Measurements from ENCODE around the gene HOXC6. TPM values are rescaled to one million over a fixed set of nuclear protein-coding genes. Genes with fewer than 3 reads are reported as not detected.

HOXC6 gene
- total and polyA plus RNA-seq, 2 of the 8 experiments (the other 6 are each of a cell fraction or from before 2014, with no cell fraction given), result not detected

DNA sequence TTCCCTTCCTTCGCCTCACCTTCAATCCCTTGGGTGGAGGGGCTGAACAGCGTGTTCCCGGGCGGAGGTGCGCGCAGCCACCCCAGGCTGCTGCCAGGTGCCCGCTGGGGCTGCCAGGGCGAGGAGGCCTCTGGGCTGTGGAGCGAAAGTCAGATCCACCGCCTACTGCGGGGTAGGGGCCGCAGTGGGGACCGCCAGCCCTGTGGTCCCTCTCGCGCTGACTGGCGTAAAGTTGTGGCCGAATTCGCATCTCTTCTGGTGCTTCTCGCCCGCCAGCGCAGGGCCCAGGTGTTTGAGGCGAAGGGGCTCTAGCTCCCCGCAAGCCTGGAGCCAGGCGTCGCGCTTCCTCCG lies 18.5 kb downstream of the HOXC6 start:
- Histone ChIP-seq H3K4me2 (ENCODE audit: insufficient read depth in 1 of 2, low read depth in 2 of 2, low read length in 2 of 2) (no peak overlapping the region), H2BK20ac (ENCODE audit: low read length) (no peak overlapping the region), H3K14ac (ENCODE audit: insufficient read length) (no peak overlapping the region), H3K9ac (replicated peaks in 1 of 4; ENCODE audit: extremely low read depth in 1 of 4, low read depth in 3 of 4, low read length in 3 of 4) (no peak overlapping the region), H3K56ac (replicated peaks; ENCODE audit: insufficient read length, low read depth, low read length) (no peak overlapping the region), H3K79me2 (ENCODE audit: control insufficient read depth in 1 of 2, insufficient read depth in 2 of 2, low read length in 2 of 2) (no peaks in the 10 kb centered on the region), H2BK5ac (ENCODE audit: low read depth, low read length) (no peak overlapping the region), H3K4me1 (replicated peaks in 1 of 4; ENCODE audit: control insufficient read depth in 3 of 4, insufficient read depth in 4 of 4, low read length in 3 of 4) (peaks cover 0 to 4% (median 3%) of the 10 kb centered on the region in 4 experiments; a peak in 5 of 7 replicates), H4K91ac (replicated peaks; ENCODE audit: insufficient read length, low read length) (no peak overlapping the region), H3K27me3 (replicated peaks in 1 of 4; ENCODE audit: control insufficient read depth in 3 of 4, extremely low read depth in 1 of 4, insufficient read depth in 3 of 4, low read length in 3 of 4) (peaks cover 96 to 100% (median 99%) of the 10 kb centered on the region in 4 experiments), H3K23me2 (ENCODE audit: low read depth, low read length) (no peaks in the 10 kb centered on the region; the same call in 1 of the 2 replicates), H3K4me3 (ENCODE audit: extremely low read depth in 1 of 4, insufficient read depth in 2 of 4, low read depth in 3 of 4, low read length in 4 of 4) (no peak overlapping the region), H3K9me3 (ENCODE audit: insufficient read depth in 2 of 2, low read depth in 1 of 2, low read length in 1 of 2) (no peaks in the 10 kb centered on the region), H4K20me1 (replicated peaks in 1 of 2; ENCODE audit: control insufficient read depth in 1 of 2, insufficient read depth in 2 of 2, low read length in 2 of 2) (peaks cover 16 to 18% of the 10 kb centered on the region in 2 experiments), H2BK15ac (ENCODE audit: low read length) (peak overlapping the region; percentile 31; the same call in 1 of the 2 replicates), H3K18ac (ENCODE audit: extremely low read depth, low read length) (no peak overlapping the region), H3K4ac (replicated peaks; ENCODE audit: insufficient read length, low read depth, low read length) (no peak overlapping the region), H2BK120ac (replicated peaks; ENCODE audit: low read depth, low read length) (no peak overlapping the region), H3K23ac (ENCODE audit: insufficient read length) (no peak overlapping the region), H4K5ac (ENCODE audit: insufficient read length, low read depth, low read length) (no peak overlapping the region), H3K27ac (ENCODE audit: low read depth, low read length) (no peak overlapping the region), H3K36me3 (ENCODE audit: control insufficient read depth in 2 of 4, insufficient read depth in 4 of 4, low read length in 3 of 4) (peaks cover 0 to 9% (median 0%) of the 10 kb centered on the region in 4 experiments; a peak in 1 of 8 replicates), H2AFZ (ENCODE audit: low read length) (no peak overlapping the region), H4K8ac (ENCODE audit: extremely low read depth, insufficient read depth, low read length) (peak overlapping the region; percentile 40; the same call in 1 of the 2 replicates), H2AK5ac (ENCODE audit: low read depth, low read length) (no peak overlapping the region), H3K79me1 (ENCODE audit: low read depth, low read length) (no peaks in the 10 kb centered on the region), H2BK12ac (ENCODE audit: low read depth, low read length) (peak overlapping the region; percentile 56; the same call in 1 of the 2 replicates)
- FAIRE-seq (no peak), DNase-seq (ENCODE audit: low read depth in 1 of 2, low spot score in 2 of 2) (no peak)
- TF ChIP-seq HDAC6 (IDR thresholded peaks at IDR 0.05; ENCODE audit: low read depth, low read length) (no peak), CTBP2 (IDR thresholded peaks at IDR 0.05; ENCODE audit: borderline replicate concordance, insufficient read depth, insufficient read length, low read length) (peak; percentile 3), RNF2 (IDR thresholded peaks at IDR 0.05; ENCODE audit: borderline replicate concordance, low read depth, low read length, missing control alignments, poor library complexity, severe bottlenecking) (peak; percentile 96)
- ChIA-PET CTCF (ENCODE audit: partially characterized antibody) (no interaction called here), POLR2A (ENCODE audit: partially characterized antibody) (no interaction called here)
- 11% methylated on average over 17 of the region's 27 CpGs; no CpG with 5 or more reads in 1 of the 2 experiments for WGBS, 2 experiments (ENCODE audit: extremely low coverage in 1 of 2, insufficient coverage in 1 of 2, insufficient read length in 1 of 2, insufficient replicate concordance in 2 of 2, low coverage in 1 of 2, low lambda C conversion rate in 2 of 2, missing lambda C conversion rate in 1 of 2)

Measured in H1 (cell line).